Measurements from ENCODE around the gene CAMK1. TPM values are rescaled to one million over a fixed set of nuclear protein-coding genes. Genes with fewer than 3 reads are reported as not detected.
A peak's percentile ranks its signal among the peaks of the same experiment; 100 is the strongest.

The CAMK1 gene
- total and polyA plus RNA-seq, 2 donors from 2014 or later, result 31.2 to 52.7 TPM

DNA sequence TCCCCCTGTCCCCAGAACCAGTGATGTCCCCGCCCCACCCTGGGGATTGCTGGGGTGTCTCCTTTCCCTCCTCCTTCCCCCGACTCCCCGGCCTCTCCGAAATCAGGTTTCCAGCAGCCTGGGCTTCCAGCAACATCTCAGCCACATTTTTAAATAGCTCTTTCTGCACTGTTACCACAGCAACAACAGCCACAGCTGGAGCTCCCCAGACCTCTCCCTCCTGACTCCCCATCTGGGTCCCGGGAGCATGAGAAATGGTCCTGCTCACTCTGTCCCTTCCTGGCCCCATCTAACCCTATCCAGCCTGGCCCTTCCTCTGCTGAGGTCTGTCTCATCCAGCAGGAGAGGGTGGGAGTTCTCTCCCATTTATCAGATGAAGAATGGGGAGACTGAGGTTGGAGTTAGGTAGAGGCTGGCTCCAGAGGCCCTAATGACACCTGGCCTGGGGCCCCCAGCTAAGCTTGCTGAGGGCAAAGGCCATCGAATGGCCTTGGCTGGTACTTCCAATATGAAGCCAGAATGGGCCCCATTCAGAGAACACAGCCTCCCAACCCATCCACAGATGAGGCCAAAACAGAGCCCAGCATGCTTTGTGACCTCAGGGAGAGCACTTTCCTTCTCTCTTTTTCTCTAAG lies 1.5 kb downstream of the CAMK1 start:
- peak overlapping the region in 1 of 2 donors; percentile 36 for H3K27ac ChIP-seq (ENCODE audit: low read depth in 2 of 2, low read length in 2 of 2)
- intact Hi-C loops (cut with DNase I), result no loop called here

DNA sequence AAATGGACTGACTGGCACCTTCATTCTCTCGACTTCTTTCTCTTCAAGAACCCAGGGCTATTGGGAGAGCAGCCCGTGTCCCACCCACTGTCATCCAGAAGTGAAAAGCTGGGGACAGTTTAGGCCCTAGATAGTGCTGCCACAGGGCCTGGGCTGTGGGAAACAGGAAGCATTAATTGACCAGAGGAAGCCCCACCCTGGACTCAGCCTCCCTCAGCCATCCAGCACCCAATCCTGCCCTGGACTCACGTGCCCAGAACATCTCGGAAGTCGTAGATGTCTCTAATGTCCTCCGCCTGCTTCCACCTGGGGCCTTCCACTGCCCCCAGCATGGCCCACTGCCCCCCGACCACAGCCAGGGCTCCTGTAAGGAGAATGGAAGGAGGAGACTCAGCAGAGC lies 2.3 kb downstream of the CAMK1 start:
- intact Hi-C loops (cut with DNase I), result no loop called here
- TF ChIP-seq, protein P1, sequence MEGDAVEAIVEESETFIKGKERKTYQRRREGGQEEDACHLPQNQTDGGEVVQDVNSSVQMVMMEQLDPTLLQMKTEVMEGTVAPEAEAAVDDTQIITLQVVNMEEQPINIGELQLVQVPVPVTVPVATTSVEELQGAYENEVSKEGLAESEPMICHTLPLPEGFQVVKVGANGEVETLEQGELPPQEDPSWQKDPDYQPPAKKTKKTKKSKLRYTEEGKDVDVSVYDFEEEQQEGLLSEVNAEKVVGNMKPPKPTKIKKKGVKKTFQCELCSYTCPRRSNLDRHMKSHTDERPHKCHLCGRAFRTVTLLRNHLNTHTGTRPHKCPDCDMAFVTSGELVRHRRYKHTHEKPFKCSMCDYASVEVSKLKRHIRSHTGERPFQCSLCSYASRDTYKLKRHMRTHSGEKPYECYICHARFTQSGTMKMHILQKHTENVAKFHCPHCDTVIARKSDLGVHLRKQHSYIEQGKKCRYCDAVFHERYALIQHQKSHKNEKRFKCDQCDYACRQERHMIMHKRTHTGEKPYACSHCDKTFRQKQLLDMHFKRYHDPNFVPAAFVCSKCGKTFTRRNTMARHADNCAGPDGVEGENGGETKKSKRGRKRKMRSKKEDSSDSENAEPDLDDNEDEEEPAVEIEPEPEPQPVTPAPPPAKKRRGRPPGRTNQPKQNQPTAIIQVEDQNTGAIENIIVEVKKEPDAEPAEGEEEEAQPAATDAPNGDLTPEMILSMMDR (IDR thresholded peaks at IDR 0.05; ENCODE audit: borderline replicate concordance, extremely low read depth, insufficient read depth), result no peak
- no peaks in the 10 kb centered on the region for H3K27me3 ChIP-seq (ENCODE audit: control insufficient read depth, insufficient read depth, low read length)
- H3K4me1 ChIP-seq (ENCODE audit: control insufficient read depth in 2 of 3, insufficient read depth in 2 of 3, low read depth in 1 of 3, low read length in 3 of 3), result peaks cover 0 to 29% (median 27%) of the 10 kb centered on the region in 3 donors
- no peak for FAIRE-seq
- H3K36me3 ChIP-seq (ENCODE audit: control insufficient read depth in 2 of 3, insufficient read depth in 3 of 3, low read length in 3 of 3), result peaks cover 0 to 5% (median 0%) of the 10 kb centered on the region in 3 donors
- H3K9me3 ChIP-seq (ENCODE audit: control insufficient read depth in 2 of 3, insufficient read depth in 1 of 3, low read length in 3 of 3), result no peaks in the 10 kb centered on the region
- no peak for DNase-seq
- H3K27ac ChIP-seq (ENCODE audit: low read depth in 2 of 2, low read length in 2 of 2), result peak overlapping the region in 1 of 2 donors; percentile 11
- no peak overlapping the region for H3K9ac ChIP-seq (ENCODE audit: low read length in 3 of 3)
- no peak overlapping the region for H3K4me3 ChIP-seq (ENCODE audit: low read length in 3 of 3)

More for the DNA sequence above, 1.5 kb downstream of the CAMK1 start:
- H3K9ac ChIP-seq (ENCODE audit: low read length in 3 of 3), result peak overlapping the region in 1 of 3 donors; percentile 79
- peaks cover 0 to 29% (median 27%) of the 10 kb centered on the region in 3 donors for H3K4me1 ChIP-seq (ENCODE audit: control insufficient read depth in 2 of 3, insufficient read depth in 2 of 3, low read depth in 1 of 3, low read length in 3 of 3)
- TF ChIP-seq, protein P1 (IDR thresholded peaks at IDR 0.05; ENCODE audit: borderline replicate concordance, extremely low read depth, insufficient read depth), result no peak
- H3K27me3 ChIP-seq (ENCODE audit: control insufficient read depth, insufficient read depth, low read length), result no peaks in the 10 kb centered on the region
- peak in 1 of 5 donors; percentile 24 for DNase-seq
- peaks cover 0 to 2% (median 0%) of the 10 kb centered on the region in 3 donors for H3K36me3 ChIP-seq (ENCODE audit: control insufficient read depth in 2 of 3, insufficient read depth in 3 of 3, low read length in 3 of 3)
- H3K9me3 ChIP-seq (ENCODE audit: control insufficient read depth in 2 of 3, insufficient read depth in 1 of 3, low read length in 3 of 3), result no peaks in the 10 kb centered on the region
- H3K4me3 ChIP-seq (ENCODE audit: low read length in 3 of 3), result peak overlapping the region in 1 of 3 donors; percentile 73
- no peak for FAIRE-seq

DNA sequence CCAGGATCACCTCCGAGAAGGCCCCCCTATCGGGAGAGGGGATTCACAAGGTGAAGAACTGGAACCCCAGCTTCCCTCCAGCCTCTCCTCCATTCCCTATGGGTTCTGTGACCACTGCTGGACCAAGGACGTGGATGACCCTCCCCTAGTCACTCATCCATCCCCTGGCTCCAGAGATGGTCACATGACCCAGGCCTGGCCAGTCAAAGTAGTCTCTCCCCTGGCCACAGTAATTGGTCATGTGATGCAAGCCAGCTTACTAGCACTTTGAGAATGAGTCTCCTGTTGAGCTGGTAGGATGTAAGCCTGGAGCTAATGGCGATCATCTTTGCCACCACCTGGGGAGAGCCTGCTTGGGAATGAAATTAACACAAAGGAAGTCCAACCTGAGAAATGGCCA lies 3.9 kb downstream of the CAMK1 start:
- Histone ChIP-seq H3K9me3 (ENCODE audit: control insufficient read depth in 2 of 3, insufficient read depth in 1 of 3, low read length in 3 of 3) (no peaks in the 10 kb centered on the region), H3K27ac (ENCODE audit: low read depth in 2 of 2, low read length in 2 of 2) (no peak overlapping the region), H3K27me3 (ENCODE audit: control insufficient read depth, insufficient read depth, low read length) (no peaks in the 10 kb centered on the region), H3K36me3 (ENCODE audit: control insufficient read depth in 2 of 3, insufficient read depth in 3 of 3, low read length in 3 of 3) (peaks cover 0 to 5% (median 2%) of the 10 kb centered on the region in 3 donors), H3K4me3 (ENCODE audit: low read length in 3 of 3) (no peak overlapping the region), H3K9ac (ENCODE audit: low read length in 3 of 3) (no peak overlapping the region), H3K4me1 (ENCODE audit: control insufficient read depth in 2 of 3, insufficient read depth in 2 of 3, low read depth in 1 of 3, low read length in 3 of 3) (peaks cover 0 to 29% (median 24%) of the 10 kb centered on the region in 3 donors)
- intact Hi-C loops (cut with DNase I), result no loop called here
- DNase-seq (no peak), FAIRE-seq (no peak)
- TF ChIP-seq, protein P1 (IDR thresholded peaks at IDR 0.05; ENCODE audit: borderline replicate concordance, extremely low read depth, insufficient read depth), result no peak

Data from kidney (tissue), 14 donors.